H1 (cell line): ENCODE data around the gene KPNA4.

Source experiments
- EZH2 ChIP-seq: fragments of 200-600 bp; sonication (generic); IDR thresholded peaks from 2 replicates; pipeline ENCODE4 v1.7.1; 2012; ENCODE audit warnings: low read depth, mild to moderate bottlenecking, moderate library complexity, low read length, inconsistent platforms; ENCODE audit not compliant: severe bottlenecking
- JUN ChIP-seq: IDR thresholded peaks from 2 replicates; pipeline ENCODE4 v1.6.1; 2011; ENCODE audit warnings: low read depth, mild to moderate bottlenecking, improper control_type of control experiment, low read length
- MAX ChIP-seq: IDR thresholded peaks from 2 replicates; pipeline ENCODE4 v1.6.1; 2012; ENCODE audit warnings: inconsistent platforms
- POLR2A ChIP-seq, 2 experiments: IDR thresholded peaks; 1 replicate in 1 of 2; 2 replicates in 1 of 2; pipeline ENCODE4 v1.6.1; 2011; ENCODE audit warnings: low read depth in 2 of 2, low read length in 2 of 2, mild to moderate bottlenecking in 2 of 2; ENCODE audit errors: control extremely low read depth in 1 of 2
- RBBP5 ChIP-seq: IDR thresholded peaks from 2 replicates; pipeline ENCODE4 v1.7.1; 2012; ENCODE audit warnings: low read depth, mild to moderate bottlenecking, inconsistent platforms, low read length, moderate library complexity, borderline replicate concordance
- SUZ12 ChIP-seq: fragments of 200-600 bp; sonication (generic); IDR thresholded peaks from 2 replicates; pipeline ENCODE4 v1.6.1; 2012; ENCODE audit warnings: mild to moderate bottlenecking, inconsistent platforms, low read length, moderate library complexity, mixed read lengths
- TF ChIP-seq, protein P1 (sequence below), 3 experiments: IDR thresholded peaks; 1 replicate in 2 of 3; 2 replicates in 1 of 3; pipeline versions ENCODE4 v1.5.1 to v1.6.1; 2011; ENCODE audit warnings: low read length in 3 of 3, mild to moderate bottlenecking in 3 of 3, inconsistent platforms in 2 of 3, low read depth in 1 of 3, moderate library complexity in 1 of 3; ENCODE audit not compliant: insufficient read depth in 1 of 3; ENCODE audit errors: control extremely low read depth in 1 of 3

- TF ChIP-seq POLR2A (IDR thresholded peaks at IDR 0.05; ENCODE audit: control extremely low read depth in 1 of 2, low read depth in 2 of 2, low read length in 2 of 2) (no peak), MAX (no peak), EZH2 (no peak), SUZ12 (no peak), JUN (no peak), RBBP5 (no peak)
- TF ChIP-seq, protein P1, sequence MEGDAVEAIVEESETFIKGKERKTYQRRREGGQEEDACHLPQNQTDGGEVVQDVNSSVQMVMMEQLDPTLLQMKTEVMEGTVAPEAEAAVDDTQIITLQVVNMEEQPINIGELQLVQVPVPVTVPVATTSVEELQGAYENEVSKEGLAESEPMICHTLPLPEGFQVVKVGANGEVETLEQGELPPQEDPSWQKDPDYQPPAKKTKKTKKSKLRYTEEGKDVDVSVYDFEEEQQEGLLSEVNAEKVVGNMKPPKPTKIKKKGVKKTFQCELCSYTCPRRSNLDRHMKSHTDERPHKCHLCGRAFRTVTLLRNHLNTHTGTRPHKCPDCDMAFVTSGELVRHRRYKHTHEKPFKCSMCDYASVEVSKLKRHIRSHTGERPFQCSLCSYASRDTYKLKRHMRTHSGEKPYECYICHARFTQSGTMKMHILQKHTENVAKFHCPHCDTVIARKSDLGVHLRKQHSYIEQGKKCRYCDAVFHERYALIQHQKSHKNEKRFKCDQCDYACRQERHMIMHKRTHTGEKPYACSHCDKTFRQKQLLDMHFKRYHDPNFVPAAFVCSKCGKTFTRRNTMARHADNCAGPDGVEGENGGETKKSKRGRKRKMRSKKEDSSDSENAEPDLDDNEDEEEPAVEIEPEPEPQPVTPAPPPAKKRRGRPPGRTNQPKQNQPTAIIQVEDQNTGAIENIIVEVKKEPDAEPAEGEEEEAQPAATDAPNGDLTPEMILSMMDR (IDR thresholded peaks at IDR 0.05; ENCODE audit: control extremely low read depth in 1 of 3, insufficient read depth in 1 of 3, low read depth in 1 of 3, low read length in 3 of 3), result no peak
Measured at GRCh38 chr3:160583451-160583850, 18.1 kb upstream of the KPNA4 start.
